K562 (cell line): Measurements from ENCODE around the gene GARIN1A.
"Not testable (repeated sequence)": the region's sequence is repeated elsewhere in the genome, so short reads cannot be mapped to it uniquely, and the experiment has no call there.

Experiments used
- E4F1 ChIP-seq: fragments of 250-450 bp; sonication (Bioruptor Pico); IDR thresholded peaks from 2 replicates; pipeline ENCODE4 v1.5.0; 2021; ENCODE audit warnings: mild to moderate bottlenecking, borderline replicate concordance
- NFYB ChIP-seq: IDR thresholded peaks from 2 replicates; pipeline ENCODE4 v1.6.1; 2011; ENCODE audit warnings: mild to moderate bottlenecking, moderate library complexity; ENCODE audit not compliant: insufficient read length; ENCODE audit errors: extremely low read depth
- RFX5 ChIP-seq: IDR thresholded peaks from 2 replicates; pipeline ENCODE4 v1.6.1; 2011; ENCODE audit warnings: low read depth, mild to moderate bottlenecking, improper control_type of control experiment, low read length

DNA sequence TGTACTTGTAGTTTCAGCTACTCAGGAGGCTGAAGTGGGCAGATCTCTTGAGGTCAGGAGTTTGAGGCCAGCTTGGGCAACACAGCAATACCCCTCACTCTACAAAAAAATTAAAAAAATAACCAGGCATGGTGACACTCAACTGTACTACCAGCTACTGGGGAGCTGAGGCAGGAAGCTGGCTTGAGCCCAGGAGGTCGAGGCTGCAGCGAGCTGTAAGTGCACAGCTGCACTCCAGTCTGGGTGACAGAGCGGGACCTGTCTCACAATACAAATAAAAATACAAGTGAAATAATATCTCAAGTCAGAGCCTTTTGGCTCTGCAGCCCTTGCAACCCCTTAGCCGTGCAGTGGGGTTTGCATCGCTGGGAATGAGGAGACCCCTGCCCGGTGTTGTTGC is 25.2 kb upstream of the GARIN1A start:
- not testable (repeated sequence) for TF ChIP-seq E4F1 (CRISPR knock-in tag); NFYB; RFX5
